GM21390 (cell line): ENCODE measurements around the gene SYCP2.
"Not testable (repeated sequence)": the region's sequence is repeated elsewhere in the genome, so short reads cannot be mapped to it uniquely, and the experiment has no call there.

Experiments
- ATAC-seq: cut with Tn5 transposase; IDR thresholded peaks from one replicate; pipeline ENCODE4 v1.9.1; 2021; ENCODE audit not compliant: unreplicated experiment

SYCP2 gene

GRCh38 chr20:59933296-59933848 is at the start of gene SYCP2:
Gene SYCP2, minus strand, starts transcription at chr20:59933637. Its CDS starts 11,224 bp downstream, at chr20:59922413.
- ATAC-seq: no peak

- no peak for ATAC-seq
Observed at GRCh38 chr20:59983076-59983475, 49.6 kb upstream of the SYCP2 start.

DNA sequence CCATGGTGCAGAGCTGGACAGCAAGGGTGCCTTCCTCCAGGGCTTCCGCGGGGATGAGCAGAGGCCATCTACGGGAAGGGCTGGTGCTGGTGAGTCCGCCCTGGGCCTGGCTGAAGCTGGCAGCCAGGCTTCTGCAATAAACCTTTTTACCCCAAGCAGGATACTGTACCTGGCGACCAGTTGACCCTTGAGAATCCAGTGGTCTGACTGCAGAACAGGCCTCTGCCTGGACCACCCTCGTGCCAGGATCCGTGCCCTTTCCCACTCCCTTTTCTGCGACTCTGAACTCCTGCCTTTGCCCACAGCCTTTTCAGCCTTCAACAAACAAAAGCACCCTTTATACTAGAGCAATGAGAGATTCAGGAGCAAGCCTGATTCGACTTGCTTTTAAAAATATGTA is 43.6 kb upstream of the SYCP2 start:
- no peak for ATAC-seq

- ATAC-seq: no peak
Observed at GRCh38 chr20:59976156-59976782, 42.8 kb upstream of the SYCP2 start.

DNA sequence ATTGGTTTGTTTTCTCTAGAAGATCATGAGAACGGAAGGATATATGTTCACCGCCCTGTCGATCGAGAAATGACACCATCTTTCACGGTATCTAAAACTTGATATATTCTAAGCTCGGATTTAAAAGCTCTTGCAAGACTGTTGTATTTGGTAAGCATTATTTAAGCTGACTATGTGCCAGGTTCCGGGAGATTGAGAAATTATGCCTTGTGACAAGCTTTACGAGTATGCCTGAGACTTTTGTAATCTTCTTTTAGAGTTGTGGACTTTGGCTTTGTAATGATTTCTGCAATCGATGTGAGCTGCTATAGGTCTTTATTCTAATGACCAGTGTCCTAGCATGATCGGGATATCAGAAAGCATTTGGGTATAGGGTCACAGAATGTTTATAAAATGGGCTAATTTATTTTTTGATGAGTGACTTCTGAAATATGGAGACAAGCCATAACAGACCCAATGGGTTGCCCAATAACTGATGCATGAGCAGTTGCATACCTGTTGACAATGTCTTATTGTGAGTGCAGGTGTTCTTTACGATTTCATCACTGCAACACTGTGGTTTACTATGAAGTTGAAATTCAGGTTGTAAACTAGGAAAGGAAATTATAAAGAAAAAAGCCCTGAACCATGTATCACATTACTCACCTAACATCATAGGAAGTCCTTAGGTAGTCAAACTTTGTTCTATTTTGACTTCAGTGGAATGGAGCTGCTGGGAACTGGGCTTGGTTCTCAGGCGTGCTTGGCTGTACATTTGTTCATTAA is 38.8 kb upstream of the SYCP2 start:
- no peak for ATAC-seq

DNA sequence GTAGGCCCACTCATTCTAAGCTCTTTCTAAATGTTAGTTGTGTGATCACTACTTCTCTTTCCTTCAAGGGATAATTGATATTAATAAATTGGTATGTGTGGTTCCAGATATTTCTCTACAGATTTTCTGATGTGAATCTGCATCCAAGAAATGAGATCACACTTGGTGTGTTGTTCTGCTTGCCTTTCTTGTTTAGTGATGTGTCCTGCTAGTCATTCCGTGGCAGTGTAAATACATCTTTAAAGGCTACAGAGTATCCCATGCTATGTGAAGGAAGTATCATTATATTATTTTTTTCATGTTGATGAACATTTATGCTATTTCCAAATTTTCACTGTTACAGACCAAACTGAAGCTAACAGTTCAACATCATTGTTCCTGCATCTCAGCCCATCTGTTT is 38.0 kb upstream of the SYCP2 start:
- ATAC-seq: no peak

DNA sequence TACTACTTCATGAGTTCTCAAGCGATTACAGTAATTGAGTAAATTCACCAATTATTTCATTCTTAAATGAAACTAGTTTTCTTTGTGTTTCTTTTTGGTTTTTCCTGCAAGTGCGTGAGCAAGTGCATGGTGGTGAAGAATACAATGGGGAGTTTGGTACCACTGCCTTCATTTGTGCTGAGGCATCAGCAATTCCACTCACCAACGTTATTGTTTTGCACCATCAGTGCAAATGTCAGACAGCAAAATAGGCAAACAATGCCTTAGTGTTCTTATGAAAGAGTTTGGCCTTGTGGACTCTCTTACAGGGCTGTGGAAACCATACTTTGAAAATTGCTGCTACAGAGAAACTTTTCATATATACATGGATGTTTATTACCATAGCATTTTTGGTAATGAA is 33.0 kb upstream of the SYCP2 start:
- no peak for ATAC-seq

DNA sequence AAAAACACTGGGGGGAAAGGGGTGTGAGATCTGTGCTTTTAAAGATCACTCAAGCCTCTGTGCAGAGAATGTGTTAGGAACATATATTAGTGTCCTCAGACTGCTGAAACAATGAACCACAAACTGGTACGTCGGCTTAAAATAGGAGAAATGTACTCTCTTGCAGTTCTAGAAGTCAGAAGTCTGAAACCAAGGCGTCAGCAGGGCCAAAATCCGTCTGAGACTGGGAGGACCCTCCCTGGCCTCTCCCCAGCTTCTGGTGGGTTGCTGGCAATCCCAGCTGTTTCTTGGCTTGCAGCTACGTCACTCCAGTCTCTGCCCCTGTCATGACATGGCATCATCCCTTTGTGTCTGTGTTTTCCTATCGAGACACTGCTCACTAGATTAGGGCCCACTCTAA is 28.7 kb upstream of the SYCP2 start:
- ATAC-seq: no peak

DNA sequence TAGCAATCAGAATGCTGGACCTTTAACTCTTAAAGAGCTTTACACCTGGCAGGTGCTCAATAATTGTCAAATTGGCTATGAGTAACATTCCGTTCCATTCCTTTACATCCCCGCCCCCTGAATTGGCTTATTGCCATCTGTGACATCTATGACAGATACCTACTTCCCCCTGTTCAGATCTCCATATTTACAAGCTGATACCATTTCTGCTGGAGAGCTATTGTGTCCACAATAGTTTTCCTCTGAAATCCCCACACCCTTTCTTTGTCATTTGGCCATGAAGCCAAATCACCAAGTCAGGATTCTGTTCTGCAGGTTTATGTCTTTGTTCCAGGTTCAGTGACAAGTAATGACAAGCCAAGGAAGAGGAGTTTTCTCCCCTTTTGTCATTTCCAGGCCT is 28.0 kb upstream of the SYCP2 start:
- no peak for ATAC-seq

DNA sequence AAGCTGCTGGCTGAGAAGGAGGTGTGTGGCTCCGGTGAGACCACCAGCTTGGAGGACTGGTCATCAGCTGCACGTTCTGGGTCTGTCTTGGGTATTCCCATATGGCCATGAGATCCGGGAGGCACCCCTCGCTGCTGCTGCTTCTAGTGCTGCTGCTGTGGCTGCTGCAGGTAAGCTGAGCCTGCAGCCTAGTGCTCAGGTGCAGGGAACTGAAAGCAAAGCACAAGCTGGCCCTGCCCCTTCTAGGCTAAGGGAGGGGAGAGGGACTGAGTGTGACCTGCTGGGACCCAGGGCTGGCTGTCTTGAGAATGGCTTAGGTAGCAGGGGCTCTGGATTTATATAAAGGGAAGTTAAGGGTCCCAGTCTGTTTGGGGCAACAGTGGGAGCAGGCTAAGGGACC is 25.2 kb upstream of the SYCP2 start:
- ATAC-seq: no peak

- ATAC-seq: no peak
Observed at GRCh38 chr20:59958123-59958522, 24.7 kb upstream of the SYCP2 start, which contains the start of gene CDH26. Gene CDH26, plus strand, starts transcription at chr20:59958423. Its CDS starts 304 bp downstream, at chr20:59958727.

DNA sequence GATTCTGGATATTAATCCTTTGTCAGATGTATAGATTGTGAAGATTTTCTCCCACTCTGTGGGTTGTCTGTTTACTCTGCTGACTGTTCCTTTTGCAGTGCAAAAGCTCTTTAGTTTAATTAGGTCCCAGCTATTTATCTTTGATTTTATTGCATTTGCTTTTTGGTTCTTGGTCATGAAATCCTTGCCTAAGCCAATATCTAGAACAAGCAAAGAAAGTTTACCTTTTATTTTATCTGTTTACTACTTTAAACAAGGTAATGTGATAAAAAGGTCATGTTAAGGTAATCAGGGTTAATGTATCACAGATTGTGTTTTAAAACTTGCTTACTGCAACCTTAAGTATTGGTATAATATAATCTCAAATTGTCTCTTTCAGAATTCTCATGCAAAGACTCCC is 24.1 kb upstream of the SYCP2 start:
- ATAC-seq: not testable (repeated sequence)

DNA sequence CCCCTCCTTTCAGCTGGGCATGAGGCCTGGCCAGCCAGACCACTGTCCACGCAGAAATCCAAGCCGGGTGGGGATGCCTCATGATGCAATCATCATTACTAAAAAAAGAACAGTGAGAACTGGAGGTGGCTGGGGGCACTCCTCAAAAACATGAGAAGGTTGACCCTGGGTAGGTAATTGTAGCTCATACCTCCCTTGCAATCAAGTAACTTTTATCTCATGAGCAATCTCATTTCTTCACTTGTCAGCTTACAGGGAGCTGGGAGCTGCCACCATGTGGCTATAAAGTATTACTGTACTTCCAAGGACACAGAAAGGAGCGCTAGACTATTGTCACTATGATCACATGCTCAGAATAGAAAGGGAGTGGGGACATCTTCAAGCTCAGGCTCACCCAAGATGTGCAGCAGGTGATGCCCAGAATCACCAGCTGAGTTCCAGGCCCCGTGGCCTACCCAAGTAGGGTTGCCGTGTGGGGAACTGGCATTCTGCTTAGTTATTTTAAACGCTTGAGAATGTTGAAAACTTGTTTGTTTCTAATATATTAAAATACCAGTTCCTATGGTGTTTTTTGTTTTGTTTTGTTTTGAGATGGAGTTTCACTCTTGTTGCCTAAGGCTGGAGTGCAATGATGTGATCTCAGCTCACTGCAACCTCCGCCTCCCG is 21.8 kb upstream of the SYCP2 start:
- ATAC-seq: no peak

DNA sequence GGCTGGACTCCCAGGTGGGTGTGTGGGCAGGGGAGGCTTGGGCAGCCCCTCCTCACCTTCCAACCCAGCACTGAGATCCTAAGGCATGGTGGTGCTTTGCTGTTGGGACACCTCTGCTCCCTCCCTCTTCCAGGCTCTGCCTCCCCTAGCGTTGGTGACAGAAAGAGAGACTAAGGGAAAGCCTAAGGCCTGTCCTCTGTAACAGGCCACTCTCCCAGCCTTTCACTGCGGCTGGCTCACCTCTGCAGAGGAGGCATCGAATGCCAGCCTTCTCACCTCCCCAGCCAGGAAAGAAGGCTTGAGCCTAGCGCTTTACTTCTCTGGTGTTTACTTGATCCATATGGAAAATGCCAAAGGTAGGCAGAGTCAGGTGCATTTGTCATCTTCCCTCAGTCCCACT is 21.3 kb upstream of the SYCP2 start:
- ATAC-seq: no peak

DNA sequence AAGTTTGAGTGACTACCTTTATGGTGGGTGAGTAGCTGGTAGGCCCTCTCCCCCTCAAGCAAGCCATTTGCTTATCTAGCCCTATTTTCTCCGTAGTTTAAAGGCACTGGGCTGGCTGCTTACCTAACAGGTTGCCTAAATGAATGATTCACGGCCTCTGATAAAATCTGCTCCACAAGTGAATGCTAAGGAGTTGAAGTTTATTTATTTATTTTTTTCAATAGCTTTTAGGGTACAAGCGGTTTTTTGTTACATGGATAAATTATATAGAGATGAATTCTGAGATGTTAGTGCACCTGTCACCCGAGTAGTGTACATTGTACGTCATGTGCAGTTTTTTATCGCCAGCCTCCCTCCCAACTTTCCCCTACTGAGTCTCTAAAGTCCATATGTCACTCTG is 16.5 kb upstream of the SYCP2 start:
- no peak for ATAC-seq

GRCh38 chr20:59948828-59949720 is 15.6 kb upstream of the SYCP2 start:
- no peak for ATAC-seq

- no peak for ATAC-seq
Observed at GRCh38 chr20:59948212-59948611, 14.8 kb upstream of the SYCP2 start.

DNA sequence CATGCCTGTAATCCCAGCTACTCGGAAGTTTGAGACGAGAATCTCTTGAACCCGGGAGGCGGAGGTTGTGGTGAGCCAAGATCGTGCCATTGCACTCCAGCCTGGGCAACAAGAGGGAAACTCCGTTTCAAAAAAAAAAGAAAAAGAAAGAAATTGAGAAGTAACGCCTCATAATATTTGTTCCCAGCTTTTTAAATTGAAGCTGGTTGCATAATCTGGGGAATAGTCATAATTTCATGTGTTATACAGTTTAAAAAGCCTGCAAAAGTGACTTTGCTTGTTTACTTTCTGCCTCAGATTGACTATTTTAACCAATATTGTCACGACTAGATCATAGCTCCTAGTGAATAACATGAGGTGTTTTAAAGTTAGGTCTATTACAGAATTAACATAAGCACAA is 13.9 kb upstream of the SYCP2 start:
- no peak for ATAC-seq

- no peak for ATAC-seq
Observed at GRCh38 chr20:59945731-59946130, 12.3 kb upstream of the SYCP2 start.

DNA sequence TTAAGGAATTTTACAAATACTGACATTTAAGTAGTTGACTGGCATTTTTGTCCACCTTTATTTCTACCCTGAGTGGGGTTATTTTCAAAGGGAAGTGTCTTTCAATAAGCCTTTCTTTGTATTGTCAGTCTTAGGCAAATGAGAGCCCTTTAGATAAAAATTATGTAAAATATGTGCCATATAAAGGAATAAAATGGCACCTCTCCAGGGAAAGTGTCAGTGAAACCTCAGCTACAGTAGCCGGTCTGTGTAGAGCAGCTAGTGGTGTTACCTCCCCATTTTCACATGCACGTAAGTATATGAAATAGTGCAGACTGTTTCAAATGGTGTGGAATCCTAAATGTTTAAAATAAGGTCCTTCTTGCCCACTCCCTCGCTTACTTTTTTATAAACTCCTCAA is 11.7 kb upstream of the SYCP2 start:
- ATAC-seq: no peak

GRCh38 chr20:59944726-59945125 is 11.3 kb upstream of the SYCP2 start:
- ATAC-seq: no peak
